Prostate gland (tissue), 2 donors: ENCODE results near the gene RSBN1L. TPM values are rescaled to one million over a fixed set of nuclear protein-coding genes. Genes with fewer than 3 reads are reported as not detected.

ENCODE experiments used
- DNase-seq: peaks from one replicate; pipeline ENCODE4 v3.0.0-alpha.2; 2019; ENCODE audit warnings: low spot score
- H3K27ac ChIP-seq, 2 donors: fragments of 200-600 bp; sonication (generic); 2 replicates each; pipeline ENCODE4 v1.5.1; 2017 to 2019
- H3K27me3 ChIP-seq: fragments of 200-600 bp; sonication (generic); replicated peaks from 2 replicates; pipeline ENCODE4 v1.5.1; 2019; ENCODE audit not compliant: insufficient read depth
- H3K36me3 ChIP-seq, 2 donors: fragments of 200-600 bp; sonication (generic); 1 replicate in 1 of 2; 2 replicates in 1 of 2; pipeline versions ENCODE4 v1.5.1 to v1.8.1; 2017 to 2019
- H3K4me1 ChIP-seq: fragments of 200-600 bp; sonication (generic); replicated peaks from 2 replicates; pipeline ENCODE4 v1.5.1; 2019
- H3K4me3 ChIP-seq, 2 donors: fragments of 200-600 bp; sonication (generic); 2 replicates each; pipeline ENCODE4 v1.5.1; 2017 to 2019
- H3K9me3 ChIP-seq: fragments of 200-600 bp; sonication (generic); 2 replicates; pipeline ENCODE4 v1.5.1; 2017
- CTCF ChIP-seq, 4 experiments: fragments of 200-600 bp in 2 of 4; fragments of 450-650 bp in 2 of 4; sonication (generic) in 2 of 4; IDR thresholded peaks; 1 replicate in 3 of 4; 2 replicates in 1 of 4; pipeline ENCODE4 v1.5.1; 2016 to 2019; ENCODE audit warnings: antibody characterized with exemption in 4 of 4, mild to moderate bottlenecking in 2 of 4, moderate library complexity in 2 of 4
- POLR2A ChIP-seq: fragments of 450-650 bp; IDR thresholded peaks from one replicate; pipeline ENCODE4 v1.6.1; 2016; ENCODE audit warnings: antibody characterized with exemption, mild to moderate bottlenecking
- POLR2AphosphoS5 ChIP-seq: sonication (generic); formaldehyde crosslinking; IDR thresholded peaks from one replicate; pipeline ENCODE4 v1.6.1; 2017; ENCODE audit warnings: antibody characterized with exemption
- WGBS: methylation state at CpG from one replicate; pipeline ENCODE4 v1.1.5; 2018; 5-methylcytosine and 5-hydroxymethylcytosine counted together
- intact Hi-C: fragments of 100-400 bp; cut with DNase I; formaldehyde crosslinking; loops from one replicate; pipeline ENCODE4 v1.14.2; 2022
- total RNA-seq, 2 donors: library from RNA; depleted of rRNA; stranded (reverse); fragments of >200 nt; gene quantifications; one replicate each; pipeline ENCODE4 v1.1.0, GENCODE V29; 2016

Gene RSBN1L
- total RNA-seq, 2 donors from 2014 or later = 19.4 to 20.7 TPM

- no peak for DNase-seq
- intact Hi-C loops = no loop called here
- Histone ChIP-seq H3K9me3 (no peaks in the 10 kb centered on the region), H3K4me3 (no peak overlapping the region), H3K27ac (no peak overlapping the region), H3K27me3 (no peaks in the 10 kb centered on the region), H3K4me1 (no peaks in the 10 kb centered on the region), H3K36me3 (no peaks in the 10 kb centered on the region)
- no peak for TF ChIP-seq POLR2A
- no peak for TF ChIP-seq CTCF (IDR thresholded peaks at IDR 0.05)
- no peak for TF ChIP-seq POLR2AphosphoS5
- WGBS = 97% methylated on average over 8 of the region's 8 CpGs
Observed at GRCh38 chr7:77770316-77770715, 74.1 kb downstream of the RSBN1L start.

DNA sequence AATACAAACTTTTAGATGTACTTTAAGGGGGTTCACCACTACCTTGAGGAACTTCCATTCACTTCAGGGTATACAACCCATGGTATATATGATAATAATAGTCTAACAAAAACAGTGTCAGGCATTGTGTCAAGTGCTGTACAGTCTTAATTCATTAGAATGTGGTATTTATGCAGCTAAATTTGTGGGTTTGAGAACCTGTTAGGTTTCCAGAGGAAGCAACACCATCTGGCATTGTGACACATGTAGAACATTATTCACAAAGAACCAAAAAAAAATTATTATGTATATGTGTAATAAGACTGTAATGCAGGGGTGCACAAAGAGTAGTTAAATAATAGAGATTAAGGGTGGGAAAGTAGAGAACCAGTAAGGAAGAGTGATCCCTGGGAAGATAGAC lies 75.6 kb downstream of the RSBN1L start:
- no peak for TF ChIP-seq CTCF (IDR thresholded peaks at IDR 0.05)
- TF ChIP-seq POLR2AphosphoS5 = no peak
- TF ChIP-seq POLR2A = no peak
- Histone ChIP-seq H3K9me3 (no peaks in the 10 kb centered on the region), H3K27me3 (no peaks in the 10 kb centered on the region), H3K27ac (no peak overlapping the region), H3K36me3 (no peaks in the 10 kb centered on the region), H3K4me1 (no peaks in the 10 kb centered on the region), H3K4me3 (no peak overlapping the region)
- DNase-seq = no peak
- intact Hi-C loops = no loop called here

DNA sequence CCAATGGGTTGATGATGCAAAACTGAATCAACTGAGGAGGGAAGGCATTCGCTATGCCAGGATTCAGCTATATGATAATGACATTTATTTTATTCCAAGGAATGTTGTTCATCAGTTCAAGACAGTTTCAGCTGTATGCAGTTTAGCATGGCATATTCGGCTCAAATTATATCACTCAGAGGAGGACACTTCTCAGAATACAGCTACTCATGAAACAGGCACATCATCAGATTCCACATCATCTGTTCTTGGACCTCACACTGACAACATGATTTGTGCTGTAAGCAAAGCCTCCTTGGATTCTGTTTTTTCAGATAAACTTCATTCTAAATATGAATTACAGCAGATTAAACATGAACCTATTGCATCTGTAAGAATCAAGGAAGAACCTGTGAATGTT lies 82.3 kb downstream of the RSBN1L start:
- Histone ChIP-seq H3K27ac (no peak overlapping the region), H3K4me3 (no peak overlapping the region), H3K9me3 (no peaks in the 10 kb centered on the region), H3K4me1 (no peaks in the 10 kb centered on the region), H3K27me3 (no peaks in the 10 kb centered on the region), H3K36me3 (no peaks in the 10 kb centered on the region)
- TF ChIP-seq POLR2AphosphoS5 (no peak), CTCF (IDR thresholded peaks at IDR 0.05) (no peak), POLR2A (no peak)
- no peak for DNase-seq
- intact Hi-C loops = no loop called here
- WGBS = 98% methylated on average over 2 of the region's 2 CpGs

DNA sequence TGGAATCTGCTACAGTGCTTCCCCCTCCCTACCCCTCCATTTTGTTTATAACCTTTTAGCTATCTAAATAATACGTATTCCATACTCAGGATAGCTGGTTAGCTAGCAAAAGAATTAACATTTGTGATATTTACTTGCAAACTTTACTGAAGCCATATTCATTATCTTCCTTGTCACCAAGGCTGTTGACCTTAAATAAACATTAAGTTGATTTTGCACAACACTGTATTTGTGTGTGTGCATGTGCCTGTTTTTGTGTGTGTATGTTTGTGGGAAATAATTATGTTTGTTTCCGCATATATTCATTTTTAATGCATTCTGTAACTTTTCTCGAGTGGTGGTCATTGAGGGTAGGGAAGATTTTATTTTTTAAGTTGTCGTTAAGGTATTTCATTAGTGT lies 86.1 kb downstream of the RSBN1L start:
- TF ChIP-seq POLR2A (no peak), POLR2AphosphoS5 (no peak), CTCF (IDR thresholded peaks at IDR 0.05) (no peak)
- no peaks in the 10 kb centered on the region for H3K27me3 ChIP-seq
- 95% methylated on average over 4 of the region's 4 CpGs for WGBS
- H3K27ac ChIP-seq = no peak overlapping the region
- no peak for DNase-seq
- no peaks in the 10 kb centered on the region for H3K4me1 ChIP-seq
- H3K4me3 ChIP-seq = no peak overlapping the region
- no peaks in the 10 kb centered on the region for H3K36me3 ChIP-seq
- H3K9me3 ChIP-seq = no peaks in the 10 kb centered on the region
- intact Hi-C loops = no loop called here

DNA sequence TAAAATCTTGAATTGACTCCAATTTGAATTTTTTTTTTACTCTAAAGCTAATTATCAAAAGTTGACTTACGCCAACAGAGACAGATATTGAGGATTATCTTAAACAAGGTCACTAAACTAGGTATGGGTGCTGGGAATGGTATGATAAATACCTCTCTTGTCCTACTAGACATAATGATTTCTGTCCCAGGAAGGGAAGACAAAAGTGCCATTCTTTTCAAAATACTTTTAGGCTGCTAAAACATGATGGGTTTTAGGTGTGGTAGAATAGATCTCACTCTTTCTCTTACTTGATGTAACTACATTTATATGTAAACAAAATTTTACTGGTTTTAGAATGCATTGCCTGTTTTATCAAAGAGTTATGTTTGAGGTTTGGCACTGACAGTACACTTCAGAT lies 86.9 kb downstream of the RSBN1L start:
- H3K27me3 ChIP-seq = no peaks in the 10 kb centered on the region
- TF ChIP-seq POLR2AphosphoS5 (no peak), CTCF (IDR thresholded peaks at IDR 0.05) (no peak), POLR2A (no peak)
- WGBS = 96% methylated on average over 1 of the region's 1 CpG
- no peaks in the 10 kb centered on the region for H3K9me3 ChIP-seq
- no peak overlapping the region for H3K27ac ChIP-seq
- intact Hi-C loops = no loop called here
- DNase-seq = no peak
- H3K36me3 ChIP-seq = no peaks in the 10 kb centered on the region
- no peaks in the 10 kb centered on the region for H3K4me1 ChIP-seq
- H3K4me3 ChIP-seq = no peak overlapping the region
